ENCODE results near the gene IRF3.

- no peak for TF ChIP-seq CTCF (IDR thresholded peaks at IDR 0.05)
- TF ChIP-seq EZH2 (IDR thresholded peaks at IDR 0.05; ENCODE audit: borderline replicate concordance, insufficient read depth, low read depth, low read length, poor library complexity, severe bottlenecking): no peak
These were observed 6.9 kb downstream of the IRF3 start for GRCh38 chr19:49658566-49659442.
